Liver (tissue), 9 donors: ENCODE results near the gene L3MBTL3. TPM values are rescaled to one million over a fixed set of nuclear protein-coding genes. Genes with fewer than 3 reads are reported as not detected.
"Not testable (repeated sequence)": the region's sequence is repeated elsewhere in the genome, so short reads cannot be mapped to it uniquely, and the experiment has no call there.

ENCODE experiments used
- DNase-seq: peaks from one replicate; pipeline ENCODE4 v3.0.0-alpha.2; 2017; ENCODE audit warnings: low spot score
- H3K27ac ChIP-seq, 2 donors: one replicate each; pipeline ENCODE4 v1.7.0; 2013; ENCODE audit warnings: inconsistent platforms in 2 of 2, low read length in 2 of 2, control low read depth in 1 of 2, low read depth in 1 of 2, mild to moderate bottlenecking in 1 of 2
- H3K27me3 ChIP-seq, 4 donors: one replicate each; pipeline versions ENCODE4 v1.6.1 to v1.7.0; 2013; ENCODE audit warnings: low read length in 3 of 4, inconsistent platforms in 1 of 4, mild to moderate bottlenecking in 1 of 4, moderate library complexity in 1 of 4; ENCODE audit not compliant: control insufficient read depth in 4 of 4, insufficient read depth in 4 of 4
- H3K36me3 ChIP-seq, 4 donors: one replicate each; pipeline versions ENCODE4 v1.6.1 to v1.7.0; 2013; ENCODE audit warnings: low read length in 3 of 4, mild to moderate bottlenecking in 3 of 4, low read depth in 1 of 4, moderate library complexity in 1 of 4; ENCODE audit not compliant: control insufficient read depth in 4 of 4, insufficient read depth in 3 of 4
- H3K4me1 ChIP-seq, 4 donors: one replicate each; pipeline versions ENCODE4 v1.6.1 to v1.7.0; 2013; ENCODE audit warnings: low read length in 3 of 4, mild to moderate bottlenecking in 3 of 4, moderate library complexity in 1 of 4; ENCODE audit not compliant: control insufficient read depth in 4 of 4, insufficient read depth in 4 of 4
- H3K4me3 ChIP-seq, 3 donors: one replicate each; pipeline versions ENCODE4 v1.6.1 to v1.7.0; 2013; ENCODE audit warnings: low read length in 3 of 3, control low read depth in 1 of 3, low read depth in 1 of 3, mild to moderate bottlenecking in 1 of 3
- H3K9ac ChIP-seq, 2 donors: one replicate each; pipeline ENCODE4 v1.7.0; 2013; ENCODE audit warnings: low read length in 2 of 2, mild to moderate bottlenecking in 2 of 2, moderate library complexity in 2 of 2, control low read depth in 1 of 2, low read depth in 1 of 2
- H3K9me3 ChIP-seq, 4 donors: one replicate each; pipeline versions ENCODE4 v1.6.1 to v1.7.0; 2013; ENCODE audit warnings: low read length in 3 of 4; ENCODE audit not compliant: control insufficient read depth in 4 of 4
- ATF3 ChIP-seq: IDR thresholded peaks from 2 replicates; pipeline ENCODE4 v1.6.1; 2016; ENCODE audit warnings: antibody characterized with exemption
- EGR1 ChIP-seq, 2 donors: IDR thresholded peaks; 2 replicates each; pipeline ENCODE4 v1.6.1; 2016 to 2018; ENCODE audit warnings: antibody characterized with exemption in 2 of 2, low read depth in 2 of 2
- FOXA1 ChIP-seq: IDR thresholded peaks from 2 replicates; pipeline ENCODE4 v1.6.1; 2016; ENCODE audit warnings: antibody characterized with exemption
- HNF4A ChIP-seq, 2 donors: conservative IDR thresholded peaks; 2 replicates each; pipeline ENCODE4 v1.6.1; 2016; ENCODE audit warnings: antibody characterized with exemption in 2 of 2, mild to moderate bottlenecking in 2 of 2
- JUND ChIP-seq, 2 donors: IDR thresholded peaks; 2 replicates each; pipeline ENCODE4 v1.6.1; 2016; ENCODE audit warnings: antibody characterized with exemption in 2 of 2
- NR2F2 ChIP-seq: IDR thresholded peaks from 2 replicates; pipeline ENCODE4 v1.6.1; 2016; ENCODE audit warnings: antibody characterized with exemption
- RAD21 ChIP-seq, 2 donors: IDR thresholded peaks; 2 replicates each; pipeline ENCODE4 v1.6.1; 2016; ENCODE audit warnings: antibody characterized with exemption in 2 of 2, mild to moderate bottlenecking in 2 of 2
- RXRA ChIP-seq, 2 donors: IDR thresholded peaks; 2 replicates each; pipeline ENCODE4 v1.6.1; 2017 to 2018; ENCODE audit warnings: antibody characterized with exemption in 2 of 2, mild to moderate bottlenecking in 1 of 2
- SP1 ChIP-seq: IDR thresholded peaks from 2 replicates; pipeline ENCODE4 v1.6.1; 2018; ENCODE audit warnings: antibody characterized with exemption, mild to moderate bottlenecking
- TAF1 ChIP-seq: conservative IDR thresholded peaks from 2 replicates; pipeline ENCODE4 v1.6.1; 2016; ENCODE audit warnings: antibody characterized with exemption, mild to moderate bottlenecking
- YY1 ChIP-seq: IDR thresholded peaks from 2 replicates; pipeline ENCODE4 v1.6.1; 2016; ENCODE audit warnings: antibody characterized with exemption, mild to moderate bottlenecking
- WGBS: extraction: QIAGEN DNeasy Blood & Tissue Kit; methylation state at CpG from one replicate; pipeline ENCODE4 v1.1.7; 2013; 5-methylcytosine and 5-hydroxymethylcytosine counted together
- polyA plus RNA-seq, 2 donors: library from polyadenylated mRNA; stranded (reverse) in 1 of 2; unstranded in 1 of 2; fragments of 200-250 nt in 1 of 2; fragments of >200 nt in 1 of 2; fragmentation: Nextera tagmentation in 1 of 2; extraction: Ambion mirVana in 1 of 2; gene quantifications; one replicate each; pipeline versions ENCODE4 v1.2.1 to v1.2.3, GENCODE V29; 2013 to 2015
- total RNA-seq, 2 donors: library from RNA; depleted of rRNA; stranded (reverse); fragments of >200 nt; gene quantifications; one replicate each; pipeline ENCODE4 v1.2.3, GENCODE V29; 2014
- TF ChIP-seq, protein P1 (sequence below): fragments of 150-350 bp; IDR thresholded peaks from 2 replicates; pipeline ENCODE4 v1.5.1; 2017; ENCODE audit warnings: improper control_type of control experiment, low read depth, low read length; ENCODE audit not compliant: missing input control
- TF ChIP-seq, protein P2 (sequence below): IDR thresholded peaks from 2 replicates; pipeline ENCODE4 v1.6.1; 2016; ENCODE audit warnings: antibody characterized with exemption, mild to moderate bottlenecking
- TF ChIP-seq, protein P3 (sequence below): IDR thresholded peaks from 2 replicates; pipeline ENCODE4 v1.6.1; 2016; ENCODE audit warnings: antibody characterized with exemption
- TF ChIP-seq, protein P4 (sequence below): IDR thresholded peaks from 2 replicates; pipeline ENCODE4 v1.6.1; 2016; ENCODE audit warnings: antibody characterized with exemption
- donor health status: healthy.
- donor health status: healthy.
- donor health status: healthy.
- donor health status: healthy.
- donor health status: healthy.

The L3MBTL3 gene
- total and polyA plus RNA-seq, 4 donors: 1.9 to 9.2 (median 3.7) TPM

- H3K9ac ChIP-seq: no peak overlapping the region
- H3K27me3 ChIP-seq: no peaks in the 10 kb centered on the region
- no peaks in the 10 kb centered on the region for H3K9me3 ChIP-seq
- H3K4me3 ChIP-seq: no peak overlapping the region
- H3K27ac ChIP-seq: no peak overlapping the region
- TF ChIP-seq HNF4A (conservative IDR thresholded peaks at IDR 0.05) (no peak), RXRA (IDR thresholded peaks at IDR 0.05) (no peak), ATF3 (no peak), JUND (IDR thresholded peaks at IDR 0.05) (no peak), NR2F2 (no peak), TAF1 (no peak), YY1 (no peak), RAD21 (IDR thresholded peaks at IDR 0.05) (no peak), FOXA1 (no peak), EGR1 (IDR thresholded peaks at IDR 0.05; ENCODE audit: low read depth in 2 of 2) (no peak), SP1 (no peak)
- TF ChIP-seq, protein P1, sequence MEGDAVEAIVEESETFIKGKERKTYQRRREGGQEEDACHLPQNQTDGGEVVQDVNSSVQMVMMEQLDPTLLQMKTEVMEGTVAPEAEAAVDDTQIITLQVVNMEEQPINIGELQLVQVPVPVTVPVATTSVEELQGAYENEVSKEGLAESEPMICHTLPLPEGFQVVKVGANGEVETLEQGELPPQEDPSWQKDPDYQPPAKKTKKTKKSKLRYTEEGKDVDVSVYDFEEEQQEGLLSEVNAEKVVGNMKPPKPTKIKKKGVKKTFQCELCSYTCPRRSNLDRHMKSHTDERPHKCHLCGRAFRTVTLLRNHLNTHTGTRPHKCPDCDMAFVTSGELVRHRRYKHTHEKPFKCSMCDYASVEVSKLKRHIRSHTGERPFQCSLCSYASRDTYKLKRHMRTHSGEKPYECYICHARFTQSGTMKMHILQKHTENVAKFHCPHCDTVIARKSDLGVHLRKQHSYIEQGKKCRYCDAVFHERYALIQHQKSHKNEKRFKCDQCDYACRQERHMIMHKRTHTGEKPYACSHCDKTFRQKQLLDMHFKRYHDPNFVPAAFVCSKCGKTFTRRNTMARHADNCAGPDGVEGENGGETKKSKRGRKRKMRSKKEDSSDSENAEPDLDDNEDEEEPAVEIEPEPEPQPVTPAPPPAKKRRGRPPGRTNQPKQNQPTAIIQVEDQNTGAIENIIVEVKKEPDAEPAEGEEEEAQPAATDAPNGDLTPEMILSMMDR: no peak
- TF ChIP-seq, protein P2, sequence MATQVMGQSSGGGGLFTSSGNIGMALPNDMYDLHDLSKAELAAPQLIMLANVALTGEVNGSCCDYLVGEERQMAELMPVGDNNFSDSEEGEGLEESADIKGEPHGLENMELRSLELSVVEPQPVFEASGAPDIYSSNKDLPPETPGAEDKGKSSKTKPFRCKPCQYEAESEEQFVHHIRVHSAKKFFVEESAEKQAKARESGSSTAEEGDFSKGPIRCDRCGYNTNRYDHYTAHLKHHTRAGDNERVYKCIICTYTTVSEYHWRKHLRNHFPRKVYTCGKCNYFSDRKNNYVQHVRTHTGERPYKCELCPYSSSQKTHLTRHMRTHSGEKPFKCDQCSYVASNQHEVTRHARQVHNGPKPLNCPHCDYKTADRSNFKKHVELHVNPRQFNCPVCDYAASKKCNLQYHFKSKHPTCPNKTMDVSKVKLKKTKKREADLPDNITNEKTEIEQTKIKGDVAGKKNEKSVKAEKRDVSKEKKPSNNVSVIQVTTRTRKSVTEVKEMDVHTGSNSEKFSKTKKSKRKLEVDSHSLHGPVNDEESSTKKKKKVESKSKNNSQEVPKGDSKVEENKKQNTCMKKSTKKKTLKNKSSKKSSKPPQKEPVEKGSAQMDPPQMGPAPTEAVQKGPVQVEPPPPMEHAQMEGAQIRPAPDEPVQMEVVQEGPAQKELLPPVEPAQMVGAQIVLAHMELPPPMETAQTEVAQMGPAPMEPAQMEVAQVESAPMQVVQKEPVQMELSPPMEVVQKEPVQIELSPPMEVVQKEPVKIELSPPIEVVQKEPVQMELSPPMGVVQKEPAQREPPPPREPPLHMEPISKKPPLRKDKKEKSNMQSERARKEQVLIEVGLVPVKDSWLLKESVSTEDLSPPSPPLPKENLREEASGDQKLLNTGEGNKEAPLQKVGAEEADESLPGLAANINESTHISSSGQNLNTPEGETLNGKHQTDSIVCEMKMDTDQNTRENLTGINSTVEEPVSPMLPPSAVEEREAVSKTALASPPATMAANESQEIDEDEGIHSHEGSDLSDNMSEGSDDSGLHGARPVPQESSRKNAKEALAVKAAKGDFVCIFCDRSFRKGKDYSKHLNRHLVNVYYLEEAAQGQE: no peak
- TF ChIP-seq, protein P3, sequence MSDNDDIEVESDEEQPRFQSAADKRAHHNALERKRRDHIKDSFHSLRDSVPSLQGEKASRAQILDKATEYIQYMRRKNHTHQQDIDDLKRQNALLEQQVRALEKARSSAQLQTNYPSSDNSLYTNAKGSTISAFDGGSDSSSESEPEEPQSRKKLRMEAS: no peak
- TF ChIP-seq, protein P4, sequence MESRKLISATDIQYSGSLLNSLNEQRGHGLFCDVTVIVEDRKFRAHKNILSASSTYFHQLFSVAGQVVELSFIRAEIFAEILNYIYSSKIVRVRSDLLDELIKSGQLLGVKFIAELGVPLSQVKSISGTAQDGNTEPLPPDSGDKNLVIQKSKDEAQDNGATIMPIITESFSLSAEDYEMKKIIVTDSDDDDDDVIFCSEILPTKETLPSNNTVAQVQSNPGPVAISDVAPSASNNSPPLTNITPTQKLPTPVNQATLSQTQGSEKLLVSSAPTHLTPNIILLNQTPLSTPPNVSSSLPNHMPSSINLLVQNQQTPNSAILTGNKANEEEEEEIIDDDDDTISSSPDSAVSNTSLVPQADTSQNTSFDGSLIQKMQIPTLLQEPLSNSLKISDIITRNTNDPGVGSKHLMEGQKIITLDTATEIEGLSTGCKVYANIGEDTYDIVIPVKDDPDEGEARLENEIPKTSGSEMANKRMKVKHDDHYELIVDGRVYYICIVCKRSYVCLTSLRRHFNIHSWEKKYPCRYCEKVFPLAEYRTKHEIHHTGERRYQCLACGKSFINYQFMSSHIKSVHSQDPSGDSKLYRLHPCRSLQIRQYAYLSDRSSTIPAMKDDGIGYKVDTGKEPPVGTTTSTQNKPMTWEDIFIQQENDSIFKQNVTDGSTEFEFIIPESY: no peak
- H3K4me1 ChIP-seq: no peaks in the 10 kb centered on the region
- peaks cover 0 to 11% (median 1%) of the 10 kb centered on the region in 4 donors for H3K36me3 ChIP-seq
- DNase-seq: no peak
- WGBS: 90% methylated on average over 7 of the region's 7 CpGs
Measured at GRCh38 chr6:130148181-130148580, 129.8 kb downstream of the L3MBTL3 start.

DNA sequence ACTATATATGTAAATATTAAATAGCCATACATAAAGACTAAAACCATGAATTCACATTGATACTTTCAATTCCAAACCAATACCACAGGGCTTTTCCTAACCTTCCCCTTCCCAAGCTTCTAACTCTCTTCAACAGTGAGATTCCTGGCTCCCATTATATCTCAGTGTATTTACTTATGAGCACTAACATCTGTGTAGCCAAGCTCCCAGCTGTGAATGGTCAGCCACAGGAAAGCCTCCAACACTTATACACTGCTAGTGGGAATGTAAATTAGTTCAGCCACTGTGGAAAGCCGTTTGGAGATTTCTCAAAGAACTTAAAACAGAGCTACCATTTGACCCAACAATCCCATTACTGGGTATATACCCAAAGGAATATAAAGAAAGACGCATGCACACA is 130.6 kb downstream of the L3MBTL3 start:
- not testable (repeated sequence) for H3K9ac ChIP-seq, H3K36me3 ChIP-seq, H3K4me3 ChIP-seq, H3K27me3 ChIP-seq, H3K9me3 ChIP-seq, H3K4me1 ChIP-seq, H3K27ac ChIP-seq, DNase-seq
- 95% methylated on average over 2 of the region's 2 CpGs for WGBS
